Thyroid gland (tissue), 4 donors: ENCODE measurements around the gene LETM1. TPM values are rescaled to one million over a fixed set of nuclear protein-coding genes. Genes with fewer than 3 reads are reported as not detected.

Experiments
- DNase-seq, 2 donors: peaks; one replicate each; pipeline ENCODE4 v3.0.0-alpha.2; 2019
- H3K27ac ChIP-seq, 3 donors: fragments of 200-600 bp; sonication (generic); 1 replicate in 2 of 3; 2 replicates in 1 of 3; pipeline ENCODE4 v1.5.1; 2016 to 2019; ENCODE audit warnings: mild to moderate bottlenecking in 1 of 3, moderate library complexity in 1 of 3
- H3K27me3 ChIP-seq: fragments of 200-600 bp; sonication (generic); one replicate; pipeline ENCODE4 v1.5.1; 2019
- H3K36me3 ChIP-seq, 2 donors: fragments of 200-600 bp; sonication (generic); one replicate each; pipeline ENCODE4 v1.5.1; 2016 to 2019
- H3K4me1 ChIP-seq, 2 donors: fragments of 200-600 bp; sonication (generic); one replicate each; pipeline ENCODE4 v1.5.1; 2017 to 2019
- H3K4me3 ChIP-seq, 3 donors: fragments of 200-600 bp; sonication (generic); replicated peaks in 1 of 3; 1 replicate in 2 of 3; 2 replicates in 1 of 3; pipeline ENCODE4 v1.5.1; 2016; ENCODE audit warnings: mild to moderate bottlenecking in 1 of 3
- H3K9me3 ChIP-seq: fragments of 200-600 bp; sonication (generic); one replicate; pipeline ENCODE4 v1.5.1; 2017
- CTCF ChIP-seq, 6 experiments: fragments of 200-600 bp in 3 of 6; fragments of 450-650 bp in 3 of 6; sonication (generic) in 3 of 6; IDR thresholded peaks; one replicate each; pipeline ENCODE4 v1.5.1; 2016 to 2019; ENCODE audit warnings: antibody characterized with exemption in 6 of 6, mild to moderate bottlenecking in 2 of 6, inconsistent platforms in 1 of 6, moderate library complexity in 1 of 6
- POLR2A ChIP-seq, 2 donors: fragments of 450-650 bp; IDR thresholded peaks; one replicate each; pipeline ENCODE4 v1.6.1; 2017; ENCODE audit warnings: antibody characterized with exemption in 2 of 2, mild to moderate bottlenecking in 2 of 2, moderate library complexity in 1 of 2
- WGBS, 2 donors: methylation state at CpG; one replicate each; pipeline ENCODE4 v1.1.5; 2017; 5-methylcytosine and 5-hydroxymethylcytosine counted together
- intact Hi-C: fragments of 100-400 bp; cut with DNase I; formaldehyde crosslinking; loops from one replicate; pipeline ENCODE4 v1.15.1; 2023
- total RNA-seq, 4 donors: library from RNA; depleted of rRNA; stranded (reverse); fragments of >200 nt; gene quantifications; one replicate each; pipeline ENCODE4 v1.2.3, GENCODE V29; 2016

LETM1 gene
- total RNA-seq, 4 donors from 2014 or later = 30.1 to 58.4 (median 49.0) TPM

DNA sequence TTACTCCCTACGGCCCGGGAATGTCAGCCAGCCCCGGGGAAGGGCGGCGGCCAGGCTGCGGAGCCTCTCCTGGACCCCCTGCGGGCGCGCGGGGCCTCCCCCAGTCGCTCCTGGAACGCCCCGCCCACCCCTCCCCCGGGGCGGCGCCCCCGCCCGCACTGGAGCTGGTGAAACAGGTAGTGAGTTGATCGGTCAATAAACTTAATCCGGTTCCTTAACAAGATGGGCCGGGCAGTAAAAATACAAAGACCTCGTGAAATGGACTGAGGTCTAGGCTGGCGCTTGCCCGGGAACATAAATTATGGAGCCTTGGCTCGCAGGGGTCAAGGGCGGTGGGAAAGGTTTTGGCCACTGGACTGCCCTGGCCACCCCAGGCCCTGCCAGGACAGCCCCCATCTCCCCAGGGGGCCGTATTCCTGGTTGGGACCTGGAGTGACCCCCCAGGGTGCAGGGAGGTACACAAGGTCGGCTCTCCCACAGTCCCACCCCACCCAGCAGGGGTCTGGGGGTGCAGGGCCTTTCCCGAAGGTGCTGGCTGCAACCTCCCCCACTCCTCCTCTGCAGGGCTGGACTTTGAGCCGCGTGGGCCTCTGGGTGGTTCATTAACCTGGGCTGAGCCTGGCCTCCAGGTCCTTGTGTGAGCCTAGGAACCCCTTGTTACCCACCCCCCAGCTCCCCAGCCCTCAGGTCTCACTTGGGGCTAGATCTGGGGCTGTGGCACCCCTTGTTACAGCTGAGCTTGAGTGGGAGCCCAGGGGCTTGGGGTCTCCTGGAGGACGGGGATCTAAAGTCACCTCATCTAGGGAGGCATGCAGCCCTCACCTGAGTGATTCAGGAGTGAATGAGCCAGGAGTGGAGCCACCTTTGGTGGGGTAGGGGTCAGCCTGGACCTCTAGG lies 60.4 kb downstream of the LETM1 start:
- intact Hi-C loops = no loop called here
- peak overlapping the region in 1 of 3 donors; percentile 47 for H3K4me3 ChIP-seq
- H3K27ac ChIP-seq = no peak overlapping the region
- H3K4me1 ChIP-seq = peaks cover 11 to 22% of the 10 kb centered on the region in 2 donors
- DNase-seq = no peak
- no peaks in the 10 kb centered on the region for H3K9me3 ChIP-seq
- no peak for TF ChIP-seq POLR2A (IDR thresholded peaks at IDR 0.05)
- TF ChIP-seq CTCF (IDR thresholded peaks at IDR 0.05) = no peak
- 28 to 38% methylated on average over 27 to 28 of the region's 32 CpGs for WGBS, 2 donors
- no peaks in the 10 kb centered on the region for H3K36me3 ChIP-seq
- H3K27me3 ChIP-seq = peaks cover 5% of the 10 kb centered on the region

GRCh38 chr4:1794809-1795298 lies 61.1 kb downstream of the LETM1 start:
- peaks cover 5% of the 10 kb centered on the region for H3K27me3 ChIP-seq
- no peak for DNase-seq
- H3K4me1 ChIP-seq = peaks cover 11 to 22% of the 10 kb centered on the region in 2 donors
- no peaks in the 10 kb centered on the region for H3K36me3 ChIP-seq
- H3K27ac ChIP-seq = no peak overlapping the region
- no peaks in the 10 kb centered on the region for H3K9me3 ChIP-seq
- H3K4me3 ChIP-seq = peak overlapping the region in 1 of 3 donors; percentile 47
- no peak for TF ChIP-seq POLR2A (IDR thresholded peaks at IDR 0.05)
- TF ChIP-seq CTCF (IDR thresholded peaks at IDR 0.05) = no peak
- 0 to 5% methylated on average over 1 to 19 of the region's 68 CpGs for WGBS, 2 donors
- intact Hi-C loops = no loop called here

- Histone ChIP-seq H3K36me3 (no peaks in the 10 kb centered on the region), H3K27me3 (peaks cover 5% of the 10 kb centered on the region), H3K4me1 (peaks cover 11 to 22% of the 10 kb centered on the region in 2 donors), H3K9me3 (no peaks in the 10 kb centered on the region), H3K27ac (no peak overlapping the region), H3K4me3 (peak overlapping the region in 1 of 3 donors; percentile 47)
- intact Hi-C loops = no loop called here
- no peak for DNase-seq
- TF ChIP-seq POLR2A (IDR thresholded peaks at IDR 0.05) (no peak), CTCF (IDR thresholded peaks at IDR 0.05) (no peak)
- 1 to 2% methylated on average over 18 to 21 of the region's 101 CpGs for WGBS, 2 donors
Measured at GRCh38 chr4:1793940-1794808, 61.8 kb downstream of the LETM1 start.

GRCh38 chr4:1793496-1793840 lies 62.5 kb downstream of the LETM1 start:
- intact Hi-C loops = no loop called here
- peaks cover 5% of the 10 kb centered on the region for H3K27me3 ChIP-seq
- peak; percentile 45 to 51 for DNase-seq
- 0% methylated on average over 3 of the region's 44 CpGs; no CpG with 5 or more reads in 1 of the 2 donors for WGBS, 2 donors
- no peaks in the 10 kb centered on the region for H3K36me3 ChIP-seq
- H3K27ac ChIP-seq = no peak overlapping the region
- H3K4me1 ChIP-seq = peaks cover 11 to 22% of the 10 kb centered on the region in 2 donors
- H3K4me3 ChIP-seq = peak overlapping the region in 1 of 3 donors; percentile 47
- no peaks in the 10 kb centered on the region for H3K9me3 ChIP-seq
- TF ChIP-seq POLR2A (IDR thresholded peaks at IDR 0.05) = no peak
- TF ChIP-seq CTCF (IDR thresholded peaks at IDR 0.05) = no peak
